ENCODE results near the gene UNC13C.

UNC13C gene

DNA sequence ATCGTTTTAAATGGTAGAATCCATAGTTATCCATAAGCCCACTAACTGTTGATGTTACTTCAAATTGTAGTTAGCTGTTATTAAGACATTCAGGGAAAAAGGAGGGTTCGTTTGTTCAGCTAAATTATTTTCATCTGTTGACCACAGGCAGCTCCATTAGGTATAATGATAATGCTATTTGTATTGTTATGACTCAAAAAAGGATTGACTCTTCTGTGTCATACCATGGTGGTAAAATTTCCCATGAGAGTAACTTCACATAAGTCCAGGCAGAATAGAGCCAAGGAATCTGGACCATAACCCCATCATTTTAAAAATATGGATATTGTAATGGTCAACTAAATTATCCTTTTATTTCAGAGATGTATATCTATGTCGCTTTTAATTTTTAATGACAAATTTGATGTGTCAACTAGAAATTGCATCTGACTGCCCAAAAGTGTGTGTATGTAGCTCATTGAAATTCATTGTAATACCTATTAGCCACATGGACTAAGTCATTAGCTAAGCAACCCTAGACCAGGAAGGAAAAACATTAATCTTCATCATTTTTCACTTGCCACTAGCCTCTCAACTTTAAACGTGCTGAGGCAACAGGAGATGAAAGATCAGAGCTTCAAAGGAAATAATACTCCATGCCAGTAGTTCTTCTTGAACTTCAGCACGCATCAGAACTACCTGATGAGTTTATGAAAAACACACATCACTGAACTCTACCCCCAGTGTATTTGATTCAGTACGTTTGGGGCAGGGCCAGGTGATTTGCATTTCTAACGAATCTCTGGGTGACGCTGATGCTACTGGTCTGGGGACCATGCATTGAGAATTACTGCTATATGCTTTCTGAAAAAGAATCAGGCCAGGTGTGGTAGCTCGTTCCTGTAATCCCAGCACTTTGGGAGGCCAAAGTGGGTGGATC is 537.7 kb downstream of the UNC13C start:
- H3K9me2 ChIP-seq (replicated peaks; ENCODE audit: control insufficient read depth, low read length), result no peaks in the 10 kb centered on the region; the same call in 1 of the 2 replicates
- no peaks in the 10 kb centered on the region for H3K9me3 ChIP-seq (ENCODE audit: control insufficient read depth, insufficient read depth, low read length)
- H3K36me3 ChIP-seq (ENCODE audit: control insufficient read depth, low read length), result no peaks in the 10 kb centered on the region
- no peaks in the 10 kb centered on the region for H3K79me2 ChIP-seq (ENCODE audit: control insufficient read depth, low read length)
- H4K20me1 ChIP-seq (ENCODE audit: control insufficient read depth, insufficient read depth, low read depth, low read length), result no peaks in the 10 kb centered on the region
- H3K4me3 ChIP-seq (ENCODE audit: low read length), result no peak overlapping the region
- no peak overlapping the region for H3K4me2 ChIP-seq (ENCODE audit: low read length)
- no peaks in the 10 kb centered on the region for H3F3A ChIP-seq (ENCODE audit: control insufficient read depth, insufficient read depth)
- TF ChIP-seq, protein P1, sequence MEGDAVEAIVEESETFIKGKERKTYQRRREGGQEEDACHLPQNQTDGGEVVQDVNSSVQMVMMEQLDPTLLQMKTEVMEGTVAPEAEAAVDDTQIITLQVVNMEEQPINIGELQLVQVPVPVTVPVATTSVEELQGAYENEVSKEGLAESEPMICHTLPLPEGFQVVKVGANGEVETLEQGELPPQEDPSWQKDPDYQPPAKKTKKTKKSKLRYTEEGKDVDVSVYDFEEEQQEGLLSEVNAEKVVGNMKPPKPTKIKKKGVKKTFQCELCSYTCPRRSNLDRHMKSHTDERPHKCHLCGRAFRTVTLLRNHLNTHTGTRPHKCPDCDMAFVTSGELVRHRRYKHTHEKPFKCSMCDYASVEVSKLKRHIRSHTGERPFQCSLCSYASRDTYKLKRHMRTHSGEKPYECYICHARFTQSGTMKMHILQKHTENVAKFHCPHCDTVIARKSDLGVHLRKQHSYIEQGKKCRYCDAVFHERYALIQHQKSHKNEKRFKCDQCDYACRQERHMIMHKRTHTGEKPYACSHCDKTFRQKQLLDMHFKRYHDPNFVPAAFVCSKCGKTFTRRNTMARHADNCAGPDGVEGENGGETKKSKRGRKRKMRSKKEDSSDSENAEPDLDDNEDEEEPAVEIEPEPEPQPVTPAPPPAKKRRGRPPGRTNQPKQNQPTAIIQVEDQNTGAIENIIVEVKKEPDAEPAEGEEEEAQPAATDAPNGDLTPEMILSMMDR (IDR thresholded peaks at IDR 0.05; ENCODE audit: low read depth, low read length, poor library complexity, severe bottlenecking), result no peak
- no peak for TF ChIP-seq EZH2phosphoT487 (IDR thresholded peaks at IDR 0.05; ENCODE audit: borderline replicate concordance, low read length)
- H3K27ac ChIP-seq (ENCODE audit: low read depth, low read length), result no peak overlapping the region
- no peaks in the 10 kb centered on the region for H3K27me3 ChIP-seq (ENCODE audit: control insufficient read depth, low read length)
- H3K4me1 ChIP-seq (ENCODE audit: control insufficient read depth, low read length), result no peaks in the 10 kb centered on the region

GRCh38 chr15:54517366-54517765 is 539.1 kb downstream of the UNC13C start:
- Histone ChIP-seq H3K36me3 (ENCODE audit: control insufficient read depth, low read length) (no peaks in the 10 kb centered on the region), H3K9me2 (replicated peaks; ENCODE audit: control insufficient read depth, low read length) (no peaks in the 10 kb centered on the region; the same call in 1 of the 2 replicates), H4K20me1 (ENCODE audit: control insufficient read depth, insufficient read depth, low read depth, low read length) (no peaks in the 10 kb centered on the region), H3K9me3 (ENCODE audit: control insufficient read depth, insufficient read depth, low read length) (no peaks in the 10 kb centered on the region), H3K27me3 (ENCODE audit: control insufficient read depth, low read length) (no peaks in the 10 kb centered on the region), H3K4me3 (ENCODE audit: low read length) (no peak overlapping the region), H3K4me2 (ENCODE audit: low read length) (no peak overlapping the region), H3K4me1 (ENCODE audit: control insufficient read depth, low read length) (no peaks in the 10 kb centered on the region), H3F3A (ENCODE audit: control insufficient read depth, insufficient read depth) (no peaks in the 10 kb centered on the region), H3K27ac (ENCODE audit: low read depth, low read length) (no peak overlapping the region), H3K79me2 (ENCODE audit: control insufficient read depth, low read length) (no peaks in the 10 kb centered on the region)
- no peak for TF ChIP-seq EZH2phosphoT487 (IDR thresholded peaks at IDR 0.05; ENCODE audit: borderline replicate concordance, low read length)
- TF ChIP-seq, protein P1 (IDR thresholded peaks at IDR 0.05; ENCODE audit: low read depth, low read length, poor library complexity, severe bottlenecking), result no peak

DNA sequence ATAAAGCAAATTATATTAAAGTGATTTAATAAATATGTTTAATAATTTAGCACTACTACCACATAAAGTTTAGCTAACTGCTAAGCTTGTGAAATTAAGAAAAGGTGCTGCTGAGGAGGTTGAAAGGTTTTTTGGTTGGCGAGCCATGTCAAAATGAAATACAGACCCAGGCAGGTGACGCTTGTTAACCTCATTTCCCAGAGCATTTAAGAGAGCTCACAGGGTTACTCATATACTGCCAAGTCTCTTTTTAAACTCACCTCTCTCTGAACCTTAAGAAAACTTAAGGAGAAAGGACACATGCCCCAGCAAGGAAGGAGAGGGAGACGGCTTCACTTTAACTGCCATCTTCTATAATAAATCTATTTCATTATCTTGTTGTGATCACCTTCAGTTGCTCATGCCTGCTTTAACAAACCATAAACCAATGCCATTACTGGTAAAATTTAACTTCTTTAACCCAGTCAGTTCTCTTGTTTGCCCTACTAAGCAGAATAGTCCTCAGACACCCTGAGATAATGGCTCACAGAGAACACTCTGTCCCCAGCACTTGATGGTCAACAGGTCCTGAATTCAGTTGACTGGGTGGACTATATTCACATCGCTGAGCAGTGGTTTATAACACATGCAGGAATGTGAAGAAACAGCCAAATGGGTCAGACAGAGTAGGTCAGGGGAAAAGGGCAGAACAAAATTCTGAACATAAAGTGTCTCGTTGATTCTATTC is 540.1 kb downstream of the UNC13C start:
- H3K4me3 ChIP-seq (ENCODE audit: low read length), result no peak overlapping the region
- H3K36me3 ChIP-seq (ENCODE audit: control insufficient read depth, low read length), result no peaks in the 10 kb centered on the region
- H3K27ac ChIP-seq (ENCODE audit: low read depth, low read length), result no peak overlapping the region
- no peaks in the 10 kb centered on the region for H3K79me2 ChIP-seq (ENCODE audit: control insufficient read depth, low read length)
- no peaks in the 10 kb centered on the region for H3K9me3 ChIP-seq (ENCODE audit: control insufficient read depth, insufficient read depth, low read length)
- H4K20me1 ChIP-seq (ENCODE audit: control insufficient read depth, insufficient read depth, low read depth, low read length), result no peaks in the 10 kb centered on the region
- no peaks in the 10 kb centered on the region; the same call in 1 of the 2 replicates for H3K9me2 ChIP-seq (replicated peaks; ENCODE audit: control insufficient read depth, low read length)
- no peaks in the 10 kb centered on the region for H3K27me3 ChIP-seq (ENCODE audit: control insufficient read depth, low read length)
- H3K4me2 ChIP-seq (ENCODE audit: low read length), result no peak overlapping the region
- no peaks in the 10 kb centered on the region for H3F3A ChIP-seq (ENCODE audit: control insufficient read depth, insufficient read depth)
- TF ChIP-seq, protein P1 (IDR thresholded peaks at IDR 0.05; ENCODE audit: low read depth, low read length, poor library complexity, severe bottlenecking), result no peak
- no peak for TF ChIP-seq EZH2phosphoT487 (IDR thresholded peaks at IDR 0.05; ENCODE audit: borderline replicate concordance, low read length)
- no peaks in the 10 kb centered on the region for H3K4me1 ChIP-seq (ENCODE audit: control insufficient read depth, low read length)
